HUES64 (cell line): ENCODE data around the gene FLNC.

Source experiments
- H3K27ac ChIP-seq: 2 replicates; pipeline ENCODE4 v1.7.0; 2013; ENCODE audit warnings: low read depth, low read length, inconsistent platforms
- H3K27me3 ChIP-seq: 2 replicates; pipeline ENCODE4 v1.6.1; 2013; ENCODE audit warnings: mild to moderate bottlenecking, low read length; ENCODE audit not compliant: insufficient read depth
- H3K36me3 ChIP-seq: 2 replicates; pipeline ENCODE4 v1.6.1; 2013; ENCODE audit warnings: mild to moderate bottlenecking, low read length; ENCODE audit not compliant: insufficient read depth
- H3K4me1 ChIP-seq: 2 replicates; pipeline ENCODE4 v1.6.1; 2013; ENCODE audit warnings: mild to moderate bottlenecking, low read length, moderate library complexity; ENCODE audit not compliant: insufficient read depth
- H3K4me3 ChIP-seq: 2 replicates; pipeline ENCODE4 v1.5.1; 2013; ENCODE audit warnings: mild to moderate bottlenecking, low read length, moderate library complexity
- H3K9ac ChIP-seq: 2 replicates; pipeline ENCODE4 v1.6.1; 2013; ENCODE audit warnings: mild to moderate bottlenecking, low read depth, low read length
- H3K9me3 ChIP-seq: 2 replicates; pipeline ENCODE4 v1.6.1; 2013; ENCODE audit warnings: low read depth, low read length; ENCODE audit not compliant: insufficient read depth
- WGBS: fragments of 150-250, 120-280 bp; methylation state at CpG from one replicate; pipeline ENCODE4 v1.1.7; 2013; ENCODE audit warnings: missing lambda C conversion rate; 5-methylcytosine and 5-hydroxymethylcytosine counted together

The FLNC gene

DNA sequence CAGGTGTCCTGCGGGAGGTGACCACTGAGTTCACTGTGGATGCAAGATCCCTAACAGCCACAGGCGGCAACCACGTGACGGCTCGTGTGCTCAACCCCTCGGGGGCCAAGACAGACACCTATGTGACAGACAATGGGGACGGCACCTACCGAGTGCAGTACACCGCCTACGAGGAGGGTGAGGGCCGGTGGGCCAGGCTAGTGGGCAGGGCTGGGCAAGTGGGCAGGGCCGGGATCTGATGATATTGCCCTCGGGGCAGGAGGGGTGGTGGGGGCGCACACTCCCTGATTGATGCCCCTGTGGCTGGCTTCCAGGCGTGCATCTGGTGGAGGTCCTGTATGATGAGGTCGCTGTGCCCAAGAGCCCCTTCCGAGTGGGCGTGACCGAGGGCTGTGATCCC, 15.8 kb downstream of the FLNC start:
- WGBS, result 92% methylated on average over 19 of the region's 19 CpGs
- H3K4me1 ChIP-seq, result no peaks in the 10 kb centered on the region
- H3K4me3 ChIP-seq, result no peak overlapping the region
- H3K9me3 ChIP-seq, result no peaks in the 10 kb centered on the region
- H3K9ac ChIP-seq, result no peak overlapping the region
- no peak overlapping the region for H3K27ac ChIP-seq
- no peaks in the 10 kb centered on the region for H3K27me3 ChIP-seq
- peaks cover 48% of the 10 kb centered on the region; the same call in 1 of the 2 replicates for H3K36me3 ChIP-seq

- no peaks in the 10 kb centered on the region for H3K9me3 ChIP-seq
- H3K27me3 ChIP-seq, result no peaks in the 10 kb centered on the region
- H3K4me1 ChIP-seq, result no peaks in the 10 kb centered on the region
- H3K27ac ChIP-seq, result no peak overlapping the region
- peaks cover 55% of the 10 kb centered on the region; the same call in 1 of the 2 replicates for H3K36me3 ChIP-seq
- H3K9ac ChIP-seq, result no peak overlapping the region
- no peak overlapping the region for H3K4me3 ChIP-seq
- 95% methylated on average over 14 of the region's 14 CpGs for WGBS
Observed at GRCh38 chr7:128846781-128847444, 16.7 kb downstream of the FLNC start.

DNA sequence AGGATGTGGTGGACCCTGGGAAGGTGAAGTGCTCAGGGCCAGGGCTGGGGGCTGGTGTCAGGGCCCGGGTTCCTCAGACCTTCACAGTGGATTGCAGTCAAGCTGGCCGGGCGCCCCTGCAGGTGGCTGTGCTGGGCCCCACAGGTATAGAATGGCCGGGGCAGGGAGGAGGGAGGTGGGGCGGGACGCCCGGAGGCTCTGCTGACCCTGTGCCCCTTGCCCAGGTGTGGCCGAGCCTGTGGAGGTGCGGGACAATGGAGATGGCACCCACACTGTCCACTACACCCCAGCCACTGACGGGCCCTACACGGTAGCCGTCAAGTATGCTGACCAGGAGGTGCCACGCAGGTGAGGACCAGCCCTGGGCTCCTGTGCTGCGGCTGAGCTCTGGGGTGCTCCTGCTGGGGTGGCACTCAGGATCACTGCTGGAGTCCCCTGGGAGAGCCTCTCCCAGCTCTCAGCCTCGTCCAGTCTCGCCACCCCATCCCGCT, 17.6 kb downstream of the FLNC start:
- 96% methylated on average over 17 of the region's 17 CpGs for WGBS
- H3K36me3 ChIP-seq, result peaks cover 59% of the 10 kb centered on the region
- no peaks in the 10 kb centered on the region for H3K27me3 ChIP-seq
- H3K9me3 ChIP-seq, result no peaks in the 10 kb centered on the region
- H3K9ac ChIP-seq, result no peak overlapping the region
- no peak overlapping the region for H3K27ac ChIP-seq
- no peak overlapping the region for H3K4me3 ChIP-seq
- no peaks in the 10 kb centered on the region for H3K4me1 ChIP-seq

GRCh38 chr7:128848289-128849155, 18.3 kb downstream of the FLNC start:
- 95% methylated on average over 31 of the region's 31 CpGs for WGBS
- Histone ChIP-seq H3K9ac (no peak overlapping the region), H3K36me3 (peaks cover 58% of the 10 kb centered on the region), H3K27ac (no peak overlapping the region), H3K27me3 (no peaks in the 10 kb centered on the region), H3K4me3 (no peak overlapping the region), H3K9me3 (no peaks in the 10 kb centered on the region), H3K4me1 (no peaks in the 10 kb centered on the region)

DNA sequence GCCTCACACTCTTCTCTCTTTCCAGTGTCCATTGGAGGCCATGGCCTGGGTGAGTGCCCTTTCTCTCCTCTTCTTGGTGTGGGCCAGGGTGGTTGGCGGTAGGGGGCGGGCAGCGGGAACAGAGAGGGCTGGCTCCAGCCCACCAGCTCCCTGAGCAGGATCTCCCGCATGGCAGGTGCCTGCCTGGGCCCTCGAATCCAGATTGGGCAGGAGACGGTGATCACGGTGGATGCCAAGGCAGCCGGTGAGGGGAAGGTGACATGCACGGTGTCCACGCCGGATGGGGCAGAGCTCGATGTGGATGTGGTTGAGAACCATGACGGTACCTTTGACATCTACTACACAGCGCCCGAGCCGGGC, 18.9 kb downstream of the FLNC start:
- WGBS, result 96% methylated on average over 16 of the region's 16 CpGs
- Histone ChIP-seq H3K4me1 (no peaks in the 10 kb centered on the region), H3K9me3 (no peaks in the 10 kb centered on the region), H3K27me3 (no peaks in the 10 kb centered on the region), H3K27ac (no peak overlapping the region), H3K9ac (no peak overlapping the region; the same call in 1 of the 2 replicates), H3K4me3 (no peak overlapping the region), H3K36me3 (peaks cover 60% of the 10 kb centered on the region)

- H3K36me3 ChIP-seq, result peaks cover 61% of the 10 kb centered on the region
- no peak overlapping the region; the same call in 1 of the 2 replicates for H3K9ac ChIP-seq
- no peaks in the 10 kb centered on the region for H3K27me3 ChIP-seq
- H3K4me3 ChIP-seq, result no peak overlapping the region
- no peaks in the 10 kb centered on the region for H3K4me1 ChIP-seq
- WGBS, result 95% methylated on average over 18 of the region's 18 CpGs
- no peaks in the 10 kb centered on the region for H3K9me3 ChIP-seq
- no peak overlapping the region for H3K27ac ChIP-seq
Observed at GRCh38 chr7:128849804-128850490, 19.7 kb downstream of the FLNC start.

DNA sequence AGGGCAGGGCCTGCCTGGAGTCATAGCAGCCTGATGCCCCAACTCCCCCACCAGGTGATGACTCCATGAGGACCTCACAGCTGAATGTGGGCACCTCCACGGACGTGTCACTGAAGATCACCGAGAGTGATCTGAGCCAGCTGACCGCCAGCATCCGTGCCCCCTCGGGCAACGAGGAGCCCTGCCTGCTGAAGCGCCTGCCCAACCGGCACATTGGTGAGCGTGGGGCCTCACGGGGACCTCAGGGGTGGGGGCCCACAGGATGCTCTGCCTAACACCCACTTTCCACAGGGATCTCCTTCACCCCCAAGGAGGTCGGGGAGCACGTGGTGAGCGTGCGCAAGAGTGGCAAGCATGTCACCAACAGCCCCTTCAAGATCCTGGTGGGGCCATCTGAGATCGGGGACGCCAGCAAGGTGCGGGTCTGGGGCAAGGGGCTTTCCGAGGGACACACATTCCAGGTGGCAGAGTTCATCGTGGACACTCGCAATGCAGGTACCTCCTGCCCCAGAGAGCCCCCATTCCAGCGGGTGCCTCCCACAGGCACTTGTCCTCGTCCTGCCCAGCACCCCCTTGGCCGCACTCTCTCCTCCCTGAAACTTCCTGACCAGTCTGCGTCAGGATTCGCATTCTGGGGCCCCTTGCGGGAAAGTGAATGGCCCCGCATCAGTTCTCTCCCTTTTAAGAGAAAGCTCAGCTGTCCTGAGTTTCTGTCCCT, 22.5 kb downstream of the FLNC start:
- H3K9me3 ChIP-seq, result no peaks in the 10 kb centered on the region
- no peaks in the 10 kb centered on the region for H3K4me1 ChIP-seq
- no peak overlapping the region for H3K9ac ChIP-seq
- no peak overlapping the region for H3K27ac ChIP-seq
- no peak overlapping the region for H3K4me3 ChIP-seq
- peaks cover 62% of the 10 kb centered on the region for H3K36me3 ChIP-seq
- no peaks in the 10 kb centered on the region for H3K27me3 ChIP-seq
- WGBS, result 95% methylated on average over 28 of the region's 28 CpGs

GRCh38 chr7:128853799-128854198, 23.6 kb downstream of the FLNC start:
- Histone ChIP-seq H3K4me3 (no peak overlapping the region), H3K9me3 (no peaks in the 10 kb centered on the region), H3K4me1 (no peaks in the 10 kb centered on the region), H3K27ac (no peak overlapping the region), H3K36me3 (peaks cover 62% of the 10 kb centered on the region), H3K27me3 (no peaks in the 10 kb centered on the region), H3K9ac (no peak overlapping the region)
- 95% methylated on average over 23 of the region's 23 CpGs for WGBS

DNA sequence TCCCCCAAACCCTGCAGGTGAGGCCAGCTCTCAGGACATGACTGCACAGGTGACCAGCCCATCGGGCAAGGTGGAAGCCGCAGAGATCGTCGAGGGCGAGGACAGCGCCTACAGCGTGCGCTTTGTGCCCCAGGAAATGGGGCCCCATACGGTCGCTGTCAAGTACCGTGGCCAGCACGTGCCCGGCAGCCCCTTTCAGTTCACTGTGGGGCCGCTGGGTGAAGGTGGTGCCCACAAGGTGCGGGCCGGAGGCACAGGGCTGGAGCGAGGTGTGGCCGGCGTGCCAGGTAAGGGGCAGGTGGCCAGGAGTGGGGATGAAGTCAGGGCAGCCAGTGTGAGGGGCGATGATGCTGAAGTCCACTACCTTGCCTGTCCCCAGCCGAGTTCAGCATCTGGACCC, 24.2 kb downstream of the FLNC start:
- no peak overlapping the region for H3K9ac ChIP-seq
- H3K27me3 ChIP-seq, result no peaks in the 10 kb centered on the region
- peaks cover 59% of the 10 kb centered on the region for H3K36me3 ChIP-seq
- no peaks in the 10 kb centered on the region for H3K9me3 ChIP-seq
- no peak overlapping the region for H3K27ac ChIP-seq
- no peaks in the 10 kb centered on the region for H3K4me1 ChIP-seq
- no peak overlapping the region for H3K4me3 ChIP-seq
- 95% methylated on average over 21 of the region's 21 CpGs for WGBS

- Histone ChIP-seq H3K4me1 (no peaks in the 10 kb centered on the region), H3K9me3 (no peaks in the 10 kb centered on the region), H3K4me3 (no peak overlapping the region), H3K27ac (no peak overlapping the region), H3K27me3 (no peaks in the 10 kb centered on the region), H3K36me3 (peaks cover 52% of the 10 kb centered on the region), H3K9ac (no peak overlapping the region)
- WGBS, result 98% methylated on average over 3 of the region's 3 CpGs
Observed at GRCh38 chr7:128855559-128855958, 25.4 kb downstream of the FLNC start.
